ENCODE data around the gene FGFR1OP2. TPM values are rescaled to one million over a fixed set of nuclear protein-coding genes. Genes with fewer than 3 reads are reported as not detected.
A peak's percentile ranks its signal among the peaks of the same experiment; 100 is the strongest.

Gene FGFR1OP2
- total and polyA plus RNA-seq, 8 donors, result 12.3 to 94.2 (median 30.8) TPM

DNA sequence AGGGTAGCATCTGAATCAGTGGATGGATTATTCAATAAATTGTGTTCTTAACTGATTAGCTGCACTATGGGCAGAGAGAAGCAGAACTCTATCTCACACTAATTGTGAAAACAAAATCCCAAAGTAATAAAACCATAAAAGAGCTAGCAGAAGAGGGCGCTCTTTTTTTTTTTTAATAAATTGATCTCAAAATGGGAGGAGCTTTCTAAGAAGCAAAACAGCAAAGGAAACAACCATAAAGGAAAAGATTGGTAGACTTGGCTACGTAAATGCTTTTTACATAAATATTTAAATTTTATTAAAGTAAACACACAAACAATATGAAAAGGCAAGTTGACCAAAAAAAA, 77.4 kb downstream of the FGFR1OP2 start:
- WGBS, 5 donors, result 1 to 14% (median 4%) methylated on average over 2 of the region's 2 CpGs
- DNase-seq, result peak in 1 of 2 donors; percentile 62

More for the DNA sequence above, 77.4 kb downstream of the FGFR1OP2 start:
- peak overlapping the region in 4 of 5 donors; percentile 90 to 96 (median 94) for H3K27ac ChIP-seq
- intact Hi-C loops (cut with DNase I; ENCODE audit: low total_unique reads), result no loop called here
- TF ChIP-seq POLR2AphosphoS5 (IDR thresholded peaks at IDR 0.05) (no peak), POLR2A (IDR thresholded peaks at IDR 0.05) (no peak), CTCF (IDR thresholded peaks at IDR 0.05) (peak in 3 of 7 experiments; percentile 30 to 52 (median 39)), EP300 (IDR thresholded peaks at IDR 0.05) (no peak)
- H3K27me3 ChIP-seq, result no peaks in the 10 kb centered on the region
- no peaks in the 10 kb centered on the region for H3K36me3 ChIP-seq
- peaks cover 22 to 53% (median 40%) of the 10 kb centered on the region in 4 donors for H3K4me1 ChIP-seq
- H3K4me3 ChIP-seq, result no peak overlapping the region
- H3K9me3 ChIP-seq, result no peaks in the 10 kb centered on the region

Other genes with a start within 250 kb of the FGFR1OP2 start
- gene ITPR2, start 105.3 kb upstream of the FGFR1OP2 start, total RNA-seq, result 100 to 1,000 TPM in 1 of 5 donors, 10 to 100 TPM in 4; 23.2 to 172 (median 37.1) TPM
- gene ITPR2, start 105.3 kb upstream of the FGFR1OP2 start, polyA plus RNA-seq, result 1 to 10 TPM; 1.4 to 2.3 (median 1.8) TPM
- gene INTS13, start 489 bp upstream of the FGFR1OP2 start, total RNA-seq, result 10 to 100 TPM; 16.9 to 29.6 (median 18.7) TPM
- gene INTS13, start 489 bp upstream of the FGFR1OP2 start, polyA plus RNA-seq, result 10 to 100 TPM; 17.9 to 28.4 (median 23.5) TPM
- gene TM7SF3, start 75.9 kb downstream of the FGFR1OP2 start, total RNA-seq, result 100 to 1,000 TPM in 4 of 5 donors, 10 to 100 TPM in 1; 49.4 to 148 (median 107) TPM
- 10 to 100 TPM; 13.5 to 24.2 (median 22.9) TPM for gene TM7SF3, start 75.9 kb downstream of the FGFR1OP2 start, polyA plus RNA-seq
- 10 to 100 TPM in 4 of 5 donors, 1 to 10 TPM in 1; 2.9 to 99.1 (median 41.1) TPM for gene MED21, start 84.1 kb downstream of the FGFR1OP2 start, total RNA-seq
- 10 to 100 TPM; 27.7 to 41.9 (median 29.9) TPM for gene MED21, start 84.1 kb downstream of the FGFR1OP2 start, polyA plus RNA-seq
- gene C12orf71, start 144.1 kb downstream of the FGFR1OP2 start, total RNA-seq, result not detected
- not detected for gene C12orf71, start 144.1 kb downstream of the FGFR1OP2 start, polyA plus RNA-seq

Data from stomach (tissue), 9 donors.